Endothelial cell of umbilical vein (primary cell): ENCODE results near the gene CD2AP. TPM values are rescaled to one million over a fixed set of nuclear protein-coding genes. Genes with fewer than 3 reads are reported as not detected.

ENCODE experiments used
- BruUV-seq: library from RNA; stranded (reverse); fragments of 400-500 nt; replicated peaks from 2 replicates; lab custom pipeline; 2021; lab: Mats Ljungman, UMichigan
- CTCF ChIA-PET: fragments of 300-600, 350-600 bp; sonication (Branson Sonifier 250); formaldehyde crosslinking; loops from one replicate; lab custom pipeline; 2021; ENCODE audit warnings: antibody characterized with exemption, inconsistent platforms; lab: Charles Lee
- POLR2A ChIA-PET: fragments of 300-600, 350-600 bp; sonication (Branson Sonifier 250); formaldehyde crosslinking; loops from one replicate; lab custom pipeline; 2021; ENCODE audit warnings: antibody characterized with exemption, inconsistent platforms; lab: Charles Lee
- DNase-seq: peaks from one replicate; pipeline ENCODE4 v3.0.0-alpha.2; 2011; ENCODE audit warnings: low read depth, low spot score
- FAIRE-seq: peaks from 2 replicates; lab custom pipeline; 2011; peaks lifted over from hg19 to GRCh38; lab: Jason Lieb, UNC
- H2AFZ ChIP-seq: 2 replicates; pipeline ENCODE4 v1.6.0; 2012; ENCODE audit warnings: low read depth, low read length, control low read depth, inconsistent platforms
- H3K27ac ChIP-seq: 2 replicates; pipeline ENCODE4 v1.5.1; 2011; ENCODE audit warnings: low read depth, mild to moderate bottlenecking, control low read depth, low read length, moderate library complexity; ENCODE audit not compliant: insufficient read depth
- H3K27me3 ChIP-seq, 2 experiments: 2 replicates each; pipeline versions ENCODE4 v1.6.0 to v1.6.1; 2011; ENCODE audit warnings: low read length in 2 of 2, mixed read lengths in 1 of 2; ENCODE audit not compliant: control insufficient read depth in 2 of 2, insufficient read depth in 2 of 2
- H3K36me3 ChIP-seq, 2 experiments: 2 replicates in 1 of 2; 3 replicates in 1 of 2; pipeline ENCODE4 v1.5.1; 2011; ENCODE audit warnings: low read length in 2 of 2, mild to moderate bottlenecking in 1 of 2, moderate library complexity in 1 of 2; ENCODE audit not compliant: control insufficient read depth in 2 of 2, insufficient read depth in 2 of 2; ENCODE audit errors: extremely low read depth in 1 of 2
- H3K4me1 ChIP-seq: 3 replicates; pipeline ENCODE4 v1.5.1; 2011; ENCODE audit warnings: mild to moderate bottlenecking, low read length; ENCODE audit not compliant: control insufficient read depth, insufficient read depth; ENCODE audit errors: extremely low read depth
- H3K4me2 ChIP-seq: 2 replicates; pipeline ENCODE4 v1.6.1; 2011; ENCODE audit warnings: low read length, control low read depth, mixed read lengths; ENCODE audit not compliant: insufficient read depth
- H3K4me3 ChIP-seq, 3 experiments: fragments of 200-600 bp in 1 of 3; sonication (generic), shearing (Covaris generic) in 1 of 3; replicated peaks in 1 of 3; 2 replicates each; pipeline ENCODE4 v1.5.1; 2011 to 2016; ENCODE audit warnings: control low read depth in 3 of 3, low read length in 3 of 3, mild to moderate bottlenecking in 2 of 3, inconsistent platforms in 1 of 3, low read depth in 1 of 3, moderate library complexity in 1 of 3; ENCODE audit not compliant: insufficient read depth in 1 of 3
- H3K79me2 ChIP-seq: 2 replicates; pipeline ENCODE4 v1.6.0; 2012; ENCODE audit warnings: low read length, inconsistent platforms; ENCODE audit not compliant: control insufficient read depth, insufficient read depth
- H3K9ac ChIP-seq: replicated peaks from 2 replicates; pipeline ENCODE3; 2011; ENCODE audit warnings: low read length, control low read depth; ENCODE audit not compliant: insufficient read depth; ENCODE audit errors: extremely low read depth
- H3K9me1 ChIP-seq: replicated peaks from 3 replicates; pipeline ENCODE4 v1.6.0; 2011; ENCODE audit warnings: mild to moderate bottlenecking, low read length; ENCODE audit not compliant: control insufficient read depth, insufficient read depth; ENCODE audit errors: extremely low read depth
- H3K9me3 ChIP-seq: replicated peaks from 2 replicates; pipeline ENCODE4 v1.5.1; 2012; ENCODE audit warnings: low read length, inconsistent platforms; ENCODE audit not compliant: control insufficient read depth, insufficient read depth
- H4K20me1 ChIP-seq: replicated peaks from 2 replicates; pipeline ENCODE3; 2011; ENCODE audit warnings: mild to moderate bottlenecking, low read length; ENCODE audit not compliant: control insufficient read depth, insufficient read depth; ENCODE audit errors: extremely low read depth
- CTCF ChIP-seq, 2 donors: IDR thresholded peaks; 1 replicate in 1 of 2; 2 replicates in 1 of 2; pipeline ENCODE4 v1.5.1; 2011; ENCODE audit warnings: low read length in 2 of 2, mild to moderate bottlenecking in 2 of 2, moderate library complexity in 2 of 2, control low read depth in 1 of 2, inconsistent platforms in 1 of 2, low read depth in 1 of 2; ENCODE audit not compliant: insufficient read depth in 1 of 2; ENCODE audit errors: extremely low read depth in 1 of 2
- EZH2 ChIP-seq: IDR thresholded peaks from 2 replicates; pipeline ENCODE4 v1.6.1; 2012; ENCODE audit warnings: borderline replicate concordance, low read depth, mild to moderate bottlenecking, moderate library complexity, low read length, inconsistent platforms; ENCODE audit not compliant: severe bottlenecking
- FOS ChIP-seq: IDR thresholded peaks from 2 replicates; pipeline ENCODE4 v1.6.1; 2011; ENCODE audit warnings: mild to moderate bottlenecking, low read length, moderate library complexity, borderline replicate concordance; ENCODE audit not compliant: insufficient read depth
- GATA2 ChIP-seq: IDR thresholded peaks from 2 replicates; pipeline ENCODE4 v1.7.0; 2011; ENCODE audit warnings: low read depth, mild to moderate bottlenecking, moderate library complexity, mixed read lengths, low read length; ENCODE audit not compliant: insufficient read length, insufficient read depth
- JUN ChIP-seq: IDR thresholded peaks from 2 replicates; pipeline ENCODE4 v1.6.1; 2011; ENCODE audit warnings: borderline replicate concordance, low read depth; ENCODE audit not compliant: insufficient read length, insufficient read depth
- POLR2A ChIP-seq: IDR thresholded peaks from 2 replicates; pipeline ENCODE4 v1.6.1; 2012; ENCODE audit warnings: low read depth, mild to moderate bottlenecking, control low read depth, low read length
- POLR2AphosphoS5 ChIP-seq: IDR thresholded peaks from 2 replicates; pipeline ENCODE4 v1.6.1; 2012; ENCODE audit warnings: low read depth, mild to moderate bottlenecking, control low read depth, low read length, moderate library complexity; ENCODE audit not compliant: insufficient read depth
- dilution Hi-C: fragments of 300-500 bp; cut with MboI; formaldehyde crosslinking; loops from one replicate; pipeline ENCODE4 v1.15.0; 2019; ENCODE audit warnings: low sequenced_read_pairs; ENCODE audit not compliant: extremely low pct_ligation_motif_present
- intact Hi-C: fragments of 100-400 bp; cut with micrococcal nuclease; formaldehyde crosslinking; loops from one replicate; pipeline ENCODE4 v1.10.0; 2022
- polyA plus RNA-seq, 4 experiments: library from polyadenylated mRNA; depleted of rRNA in 3 of 4; stranded (reverse) in 3 of 4; unstranded in 1 of 4; fragments of >200 nt; gene quantifications; 2 replicates each; pipeline versions ENCODE4 v1.2.1 to v1.2.3, GENCODE V29; 2011 to 2012; ENCODE audit warnings: missing spikeins in 1 of 4
- total RNA-seq: library from RNA; stranded (reverse); gene quantifications from 2 replicates; pipeline ENCODE4 v1.2.3, GENCODE V29; 2021
- TF ChIP-seq, protein P1 (sequence below): IDR thresholded peaks from 2 replicates; pipeline ENCODE4 v1.6.1; 2011; ENCODE audit not compliant: insufficient read depth, insufficient read length

CD2AP gene
- total and polyA plus RNA-seq, 2 donors (not counting 3 experiments of a cell fraction or from before 2014, with no cell fraction given): 4.2 to 39.8 TPM

GRCh38 chr6:47598367-47598766 is 120.8 kb downstream of the CD2AP start:
- DNase-seq: no peak
- H3K36me3 ChIP-seq: peaks cover 4 to 6% of the 10 kb centered on the region in 2 experiments
- H3K27ac ChIP-seq: no peak overlapping the region
- H3K79me2 ChIP-seq: no peaks in the 10 kb centered on the region
- no peak overlapping the region for H3K4me3 ChIP-seq
- BruUV-seq: no TSS peak
- dilution Hi-C loops: no loop called here
- no peak overlapping the region for H3K4me2 ChIP-seq
- no peaks in the 10 kb centered on the region for H3K27me3 ChIP-seq
- ChIA-PET POLR2A (no interaction called here), CTCF (no interaction called here)
- TF ChIP-seq CTCF (IDR thresholded peaks at IDR 0.05; ENCODE audit: extremely low read depth in 1 of 2, insufficient read depth in 1 of 2, low read depth in 1 of 2, low read length in 2 of 2): no peak
- TF ChIP-seq GATA2: no peak
- no peak for TF ChIP-seq EZH2
- TF ChIP-seq POLR2A: no peak
- TF ChIP-seq JUN: no peak
- no peak for TF ChIP-seq FOS
- TF ChIP-seq, protein P1, sequence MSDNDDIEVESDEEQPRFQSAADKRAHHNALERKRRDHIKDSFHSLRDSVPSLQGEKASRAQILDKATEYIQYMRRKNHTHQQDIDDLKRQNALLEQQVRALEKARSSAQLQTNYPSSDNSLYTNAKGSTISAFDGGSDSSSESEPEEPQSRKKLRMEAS: no peak
- TF ChIP-seq POLR2AphosphoS5: no peak
- no peak overlapping the region for H3K9ac ChIP-seq
- FAIRE-seq: no peak
- no peaks in the 10 kb centered on the region for H3K4me1 ChIP-seq
- H3K9me3 ChIP-seq: no peaks in the 10 kb centered on the region
- H3K9me1 ChIP-seq: no peaks in the 10 kb centered on the region
- no peak overlapping the region for H2AFZ ChIP-seq
- no peaks in the 10 kb centered on the region for H4K20me1 ChIP-seq
- intact Hi-C loops: no loop called here
